Measurements from ENCODE around the gene MBD3L3.
A peak's percentile ranks its signal among the peaks of the same experiment; 100 is the strongest.

Gene MBD3L3

GRCh38 chr19:7072541-7072940, 14.1 kb upstream of the MBD3L3 start:
- Histone ChIP-seq H3F3A (ENCODE audit: control insufficient read depth, insufficient read depth) (no peaks in the 10 kb centered on the region), H3K4me2 (ENCODE audit: low read length) (no peak overlapping the region), H4K20me1 (ENCODE audit: control insufficient read depth, insufficient read depth, low read depth, low read length) (no peaks in the 10 kb centered on the region), H3K27ac (ENCODE audit: low read depth, low read length) (no peak overlapping the region), H3K9me2 (replicated peaks; ENCODE audit: control insufficient read depth, low read length) (no peaks in the 10 kb centered on the region), H3K36me3 (ENCODE audit: control insufficient read depth, low read length) (peaks cover 72% of the 10 kb centered on the region), H3K4me3 (ENCODE audit: low read length) (no peak overlapping the region), H3K4me1 (ENCODE audit: control insufficient read depth, low read length) (peaks cover 16% of the 10 kb centered on the region), H3K9me3 (ENCODE audit: control insufficient read depth, insufficient read depth, low read length) (peaks cover 4% of the 10 kb centered on the region; the same call in 1 of the 2 replicates), H3K79me2 (ENCODE audit: control insufficient read depth, low read length) (peaks cover 22% of the 10 kb centered on the region), H3K27me3 (ENCODE audit: control insufficient read depth, low read length) (no peaks in the 10 kb centered on the region)
- TF ChIP-seq CTCF (IDR thresholded peaks at IDR 0.05; ENCODE audit: low read depth, low read length, poor library complexity, severe bottlenecking) (no peak), EZH2phosphoT487 (IDR thresholded peaks at IDR 0.05; ENCODE audit: borderline replicate concordance, low read length) (no peak)

- H3K27ac ChIP-seq (ENCODE audit: low read depth, low read length): peak overlapping the region; percentile 74
- peaks cover 45% of the 10 kb centered on the region for H3K36me3 ChIP-seq (ENCODE audit: control insufficient read depth, low read length)
- no peaks in the 10 kb centered on the region for H3K9me3 ChIP-seq (ENCODE audit: control insufficient read depth, insufficient read depth, low read length)
- H3K4me3 ChIP-seq (ENCODE audit: low read length): peak overlapping the region; percentile 89
- H3K27me3 ChIP-seq (ENCODE audit: control insufficient read depth, low read length): no peaks in the 10 kb centered on the region
- TF ChIP-seq EZH2phosphoT487 (IDR thresholded peaks at IDR 0.05; ENCODE audit: borderline replicate concordance, low read length) (no peak), CTCF (IDR thresholded peaks at IDR 0.05; ENCODE audit: low read depth, low read length, poor library complexity, severe bottlenecking) (no peak)
- peak overlapping the region; percentile 95 for H3K4me2 ChIP-seq (ENCODE audit: low read length)
- peaks cover 16% of the 10 kb centered on the region for H3K4me1 ChIP-seq (ENCODE audit: control insufficient read depth, low read length)
- H4K20me1 ChIP-seq (ENCODE audit: control insufficient read depth, insufficient read depth, low read depth, low read length): no peaks in the 10 kb centered on the region
- H3F3A ChIP-seq (ENCODE audit: control insufficient read depth, insufficient read depth): peaks cover 3% of the 10 kb centered on the region; the same call in 1 of the 2 replicates
- H3K79me2 ChIP-seq (ENCODE audit: control insufficient read depth, low read length): peaks cover 22% of the 10 kb centered on the region
- no peaks in the 10 kb centered on the region for H3K9me2 ChIP-seq (replicated peaks; ENCODE audit: control insufficient read depth, low read length)
These were observed 11.4 kb upstream of the MBD3L3 start for GRCh38 chr19:7069904-7070226.

- no peaks in the 10 kb centered on the region for H4K20me1 ChIP-seq (ENCODE audit: control insufficient read depth, insufficient read depth, low read depth, low read length)
- peak within 1 kb of the TSS; percentile 74 for H3K27ac ChIP-seq (ENCODE audit: low read depth, low read length)
- peaks cover 40% of the 10 kb centered on the region for H3K36me3 ChIP-seq (ENCODE audit: control insufficient read depth, low read length)
- peak within 1 kb of the TSS; percentile 89 for H3K4me3 ChIP-seq (ENCODE audit: low read length)
- H3K4me2 ChIP-seq (ENCODE audit: low read length): peak within 1 kb of the TSS; percentile 95
- peaks cover 3% of the 10 kb centered on the region; the same call in 1 of the 2 replicates for H3F3A ChIP-seq (ENCODE audit: control insufficient read depth, insufficient read depth)
- H3K9me2 ChIP-seq (replicated peaks; ENCODE audit: control insufficient read depth, low read length): no peaks in the 10 kb centered on the region
- TF ChIP-seq CTCF (IDR thresholded peaks at IDR 0.05; ENCODE audit: low read depth, low read length, poor library complexity, severe bottlenecking) (no peak), EZH2phosphoT487 (IDR thresholded peaks at IDR 0.05; ENCODE audit: borderline replicate concordance, low read length) (no peak)
- H3K9me3 ChIP-seq (ENCODE audit: control insufficient read depth, insufficient read depth, low read length): no peaks in the 10 kb centered on the region
- peaks cover 22% of the 10 kb centered on the region for H3K79me2 ChIP-seq (ENCODE audit: control insufficient read depth, low read length)
- H3K27me3 ChIP-seq (ENCODE audit: control insufficient read depth, low read length): no peaks in the 10 kb centered on the region
- peaks cover 16% of the 10 kb centered on the region for H3K4me1 ChIP-seq (ENCODE audit: control insufficient read depth, low read length)
These were observed 10.8 kb upstream of the MBD3L3 start, which contains the start of gene ZNF557 for GRCh38 chr19:7069042-7069903. ZNF557 (plus strand) TSS chr19:7069703; CDS start chr19:7075075, 5,372 bp downstream.

Data from DOHH2 (cell line).